GM23338 (cell line): ENCODE measurements around the gene MKNK1. TPM values are rescaled to one million over a fixed set of nuclear protein-coding genes. Genes with fewer than 3 reads are reported as not detected.

ENCODE experiments used
- ATAC-seq: fragments of 200-7000 bp; cut with Tn5 transposase; 3 replicates; pipeline ENCODE4 v1.9.1; 2020
- DNase-seq: peaks from one replicate; pipeline ENCODE4 v3.0.0-alpha.2; 2015; ENCODE audit warnings: low spot score
- H2AFZ ChIP-seq: fragments of 200-600 bp; sonication (generic); 2 replicates; pipeline ENCODE4 v1.8.0; 2016; ENCODE audit warnings: antibody characterized with exemption, mild to moderate bottlenecking, moderate library complexity
- H3F3A ChIP-seq: fragments of 200-600 bp; sonication (generic); replicated peaks from 2 replicates; pipeline ENCODE4 v1.8.0; 2017; ENCODE audit warnings: antibody characterized with exemption, mixed run types, low read depth
- H3K27ac ChIP-seq: fragments of 200-600 bp; sonication (generic); 2 replicates; pipeline ENCODE4 v1.6.1; 2016; ENCODE audit warnings: low read depth
- H3K27me3 ChIP-seq: fragments of 200-600 bp; sonication (generic); 2 replicates; pipeline ENCODE4 v1.8.0; 2016; ENCODE audit warnings: mild to moderate bottlenecking, mixed run types, moderate library complexity; ENCODE audit not compliant: insufficient read depth
- H3K36me3 ChIP-seq: fragments of 200-600 bp; sonication (generic); 2 replicates; pipeline ENCODE4 v1.8.0; 2016; ENCODE audit warnings: mild to moderate bottlenecking; ENCODE audit not compliant: insufficient read depth
- H3K4me1 ChIP-seq: fragments of 200-600 bp; sonication (generic); 2 replicates; pipeline ENCODE4 v1.8.0; 2016; ENCODE audit warnings: mild to moderate bottlenecking, moderate library complexity; ENCODE audit not compliant: insufficient read depth
- H3K4me2 ChIP-seq: fragments of 200-600 bp; sonication (generic); 2 replicates; pipeline ENCODE4 v1.7.1; 2017; ENCODE audit warnings: mixed run types
- H3K4me3 ChIP-seq: fragments of 200-600 bp; sonication (generic); 2 replicates; pipeline ENCODE4 v1.6.1; 2016; ENCODE audit warnings: mixed run types
- H3K79me2 ChIP-seq: fragments of 200-600 bp; sonication (generic); replicated peaks from 2 replicates; pipeline ENCODE4 v1.8.0; 2017; ENCODE audit warnings: mild to moderate bottlenecking; ENCODE audit not compliant: insufficient read depth
- H3K9me2 ChIP-seq: fragments of 200-600 bp; sonication (generic); 2 replicates; pipeline ENCODE4 v1.8.0; 2017; ENCODE audit not compliant: insufficient read depth
- H4K20me1 ChIP-seq: fragments of 200-600 bp; sonication (generic); replicated peaks from 2 replicates; pipeline ENCODE4 v1.8.0; 2017; ENCODE audit warnings: mild to moderate bottlenecking; ENCODE audit not compliant: insufficient read depth
- H3K27ac Mint-ChIP-seq: 2 replicates; pipeline ENCODE4 v1.8.0; 2020; ENCODE audit warnings: inconsistent platforms, mild to moderate bottlenecking, moderate library complexity, mixed read lengths
- H3K27me3 Mint-ChIP-seq: 3 replicates; pipeline ENCODE4 v1.8.0; 2022; ENCODE audit warnings: low read depth, mild to moderate bottlenecking, moderate library complexity, mixed read lengths, inconsistent platforms; ENCODE audit not compliant: insufficient read depth, poor library complexity
- H3K36me3 Mint-ChIP-seq: 3 replicates; pipeline ENCODE4 v1.8.0; 2021; ENCODE audit warnings: low read depth, mild to moderate bottlenecking, inconsistent platforms, moderate library complexity, mixed read lengths
- H3K4me1 Mint-ChIP-seq: 3 replicates; pipeline ENCODE4 v1.8.0; 2020; ENCODE audit warnings: mild to moderate bottlenecking, inconsistent platforms, mixed read lengths
- H3K4me3 Mint-ChIP-seq: 3 replicates; pipeline ENCODE4 v1.8.0; 2021; ENCODE audit warnings: moderate library complexity, mild to moderate bottlenecking, inconsistent platforms, mixed read lengths
- H3K9me3 Mint-ChIP-seq: 3 replicates; pipeline ENCODE4 v1.8.0; 2020; ENCODE audit warnings: moderate library complexity, mild to moderate bottlenecking, inconsistent platforms, mixed read lengths
- CREB1 ChIP-seq: fragments of 250-450 bp; sonication (Bioruptor Pico); IDR thresholded peaks from 2 replicates; pipeline ENCODE4 v1.5.0; 2020; ENCODE audit warnings: low read depth, mild to moderate bottlenecking, moderate library complexity
- EZH2 ChIP-seq: fragments of 200-600 bp; sonication (generic); IDR thresholded peaks from one replicate; pipeline ENCODE4 v1.8.0; 2017; ENCODE audit warnings: antibody characterized with exemption, mild to moderate bottlenecking, low read depth; ENCODE audit not compliant: unreplicated experiment
- EZH2phosphoT487 ChIP-seq: fragments of 200-600 bp; sonication (generic); IDR thresholded peaks from one replicate; pipeline ENCODE4 v1.8.1; 2018; ENCODE audit warnings: antibody characterized with exemption; ENCODE audit not compliant: unreplicated experiment
- NANOG ChIP-seq: IDR thresholded peaks from 2 replicates; pipeline ENCODE4 v1.6.1; 2016; ENCODE audit warnings: antibody characterized with exemption, borderline replicate concordance
- POLR2AphosphoS5 ChIP-seq: IDR thresholded peaks from 2 replicates; pipeline ENCODE4 v1.6.1; 2016; ENCODE audit warnings: antibody characterized with exemption, low read depth
- STAT1 ChIP-seq: IDR thresholded peaks from one replicate; pipeline ENCODE4 v1.6.1; 2016; ENCODE audit warnings: antibody characterized with exemption; ENCODE audit not compliant: unreplicated experiment
- ZNF114 ChIP-seq: fragments of 250-450 bp; sonication (Bioruptor Pico); IDR thresholded peaks from 2 replicates; pipeline ENCODE4 v1.5.0; 2020; ENCODE audit warnings: mild to moderate bottlenecking, moderate library complexity
- ZNF331 ChIP-seq: fragments of 250-450 bp; sonication (Bioruptor Pico); IDR thresholded peaks from 2 replicates; pipeline ENCODE4 v1.5.0; 2020; ENCODE audit warnings: low read depth, mild to moderate bottlenecking, moderate library complexity
- polyA plus RNA-seq: library from polyadenylated mRNA; unstranded; fragments of >200 nt; fragmentation: Nextera tagmentation; extraction: Ambion mirVana; gene quantifications from 2 replicates; pipeline ENCODE4 v1.2.1, GENCODE V29; 2016
- total RNA-seq: library from RNA; depleted of rRNA; stranded (reverse); fragments of >200 nt; shearing (Covaris generic); gene quantifications from 2 replicates; pipeline ENCODE4 v1.2.3, GENCODE V29; 2014
- TF ChIP-seq, protein P1 (sequence below): IDR thresholded peaks from 2 replicates; pipeline ENCODE4 v1.6.1; 2016; ENCODE audit warnings: antibody characterized with exemption
- TF ChIP-seq, protein P2 (sequence below): IDR thresholded peaks from one replicate; pipeline ENCODE4 v1.6.1; 2018; ENCODE audit warnings: antibody characterized with exemption; ENCODE audit not compliant: unreplicated experiment
- TF ChIP-seq, protein P3 (sequence below), 2 experiments: fragments of 200-600 bp in 1 of 2; sonication (generic) in 1 of 2; conservative IDR thresholded peaks; 2 replicates each; pipeline versions ENCODE4 v1.5.1 to v1.6.1; 2016 to 2017; ENCODE audit warnings: antibody characterized with exemption in 2 of 2, low read depth in 2 of 2, mild to moderate bottlenecking in 2 of 2, moderate library complexity in 1 of 2

The MKNK1 gene
- total and polyA plus RNA-seq, 2 experiments from 2014 or later, result 11.8 to 20.5 TPM

DNA sequence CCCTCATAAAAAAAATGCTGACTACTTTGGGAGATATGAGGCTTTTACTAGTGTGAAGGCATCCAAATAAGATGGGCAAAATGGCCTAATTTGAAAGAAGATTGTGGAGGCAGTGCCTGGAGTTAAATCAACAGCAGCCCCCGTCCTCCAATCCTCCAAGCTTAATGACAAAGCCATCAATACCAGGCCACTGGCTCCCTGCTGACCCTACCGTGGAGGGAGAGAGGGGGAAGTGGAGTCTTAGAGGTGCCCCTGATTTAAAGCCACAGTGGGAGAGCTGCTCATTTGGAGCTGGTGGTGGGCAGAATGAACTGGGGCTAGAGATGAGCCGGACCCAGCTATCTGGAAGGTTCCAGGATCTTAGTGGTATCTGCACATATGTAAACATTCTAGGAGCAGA is 28.3 kb downstream of the MKNK1 start:
- no peaks in the 10 kb centered on the region for H3K9me3 Mint-ChIP-seq
- DNase-seq (no peak), ATAC-seq (peak; percentile 86)
- no peaks in the 10 kb centered on the region for H3K36me3 Mint-ChIP-seq
- H3K27me3 Mint-ChIP-seq, result peaks cover 5% of the 10 kb centered on the region
- Histone ChIP-seq H2AFZ (no peak overlapping the region), H3K36me3 (no peaks in the 10 kb centered on the region), H3K4me2 (no peak overlapping the region), H3K4me3 (no peak overlapping the region), H4K20me1 (no peaks in the 10 kb centered on the region), H3K27me3 (no peaks in the 10 kb centered on the region), H3F3A (no peaks in the 10 kb centered on the region), H3K4me1 (no peaks in the 10 kb centered on the region), H3K27ac (no peak overlapping the region), H3K79me2 (no peaks in the 10 kb centered on the region), H3K9me2 (no peaks in the 10 kb centered on the region)
- H3K4me1 Mint-ChIP-seq, result peaks cover 21% of the 10 kb centered on the region
- H3K27ac Mint-ChIP-seq, result peak overlapping the region; percentile 52
- H3K4me3 Mint-ChIP-seq, result no peak overlapping the region
- no peak for TF ChIP-seq NANOG
- no peak for TF ChIP-seq EZH2

DNA sequence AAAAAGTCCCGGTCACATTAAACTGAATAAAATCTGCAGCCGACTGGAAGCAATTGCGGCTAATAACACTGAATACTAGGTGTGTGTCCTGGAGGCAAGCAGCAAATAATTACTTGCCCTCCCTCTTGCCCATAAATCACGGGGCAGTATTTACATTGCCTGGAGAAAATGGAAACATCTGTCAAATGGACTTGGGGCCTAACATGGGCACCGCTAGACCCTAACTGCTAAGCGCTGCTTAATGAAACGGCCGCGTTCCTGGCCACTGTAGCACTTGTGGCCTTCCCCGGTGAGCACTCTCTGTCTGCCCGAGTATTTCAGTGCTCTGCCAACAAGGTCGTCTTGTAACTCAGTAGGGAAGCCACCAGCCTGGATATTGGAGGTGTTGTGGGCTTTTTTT is 28.8 kb downstream of the MKNK1 start:
- Histone ChIP-seq H3K79me2 (no peaks in the 10 kb centered on the region), H2AFZ (no peak overlapping the region), H3F3A (no peaks in the 10 kb centered on the region), H3K27ac (no peak overlapping the region), H3K27me3 (no peaks in the 10 kb centered on the region), H3K9me2 (no peaks in the 10 kb centered on the region), H3K4me2 (no peak overlapping the region), H3K36me3 (no peaks in the 10 kb centered on the region), H3K4me3 (no peak overlapping the region), H4K20me1 (no peaks in the 10 kb centered on the region), H3K4me1 (no peaks in the 10 kb centered on the region)
- H3K4me1 Mint-ChIP-seq, result peaks cover 21% of the 10 kb centered on the region
- no peak overlapping the region for H3K4me3 Mint-ChIP-seq
- no peak for DNase-seq
- H3K36me3 Mint-ChIP-seq, result no peaks in the 10 kb centered on the region
- ATAC-seq, result peak; percentile 67
- H3K9me3 Mint-ChIP-seq, result no peaks in the 10 kb centered on the region
- TF ChIP-seq EZH2phosphoT487, result no peak
- TF ChIP-seq NANOG, result no peak
- TF ChIP-seq, protein P1, sequence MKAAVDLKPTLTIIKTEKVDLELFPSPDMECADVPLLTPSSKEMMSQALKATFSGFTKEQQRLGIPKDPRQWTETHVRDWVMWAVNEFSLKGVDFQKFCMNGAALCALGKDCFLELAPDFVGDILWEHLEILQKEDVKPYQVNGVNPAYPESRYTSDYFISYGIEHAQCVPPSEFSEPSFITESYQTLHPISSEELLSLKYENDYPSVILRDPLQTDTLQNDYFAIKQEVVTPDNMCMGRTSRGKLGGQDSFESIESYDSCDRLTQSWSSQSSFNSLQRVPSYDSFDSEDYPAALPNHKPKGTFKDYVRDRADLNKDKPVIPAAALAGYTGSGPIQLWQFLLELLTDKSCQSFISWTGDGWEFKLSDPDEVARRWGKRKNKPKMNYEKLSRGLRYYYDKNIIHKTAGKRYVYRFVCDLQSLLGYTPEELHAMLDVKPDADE, result no peak
- no peak for TF ChIP-seq STAT1
- TF ChIP-seq, protein P2, sequence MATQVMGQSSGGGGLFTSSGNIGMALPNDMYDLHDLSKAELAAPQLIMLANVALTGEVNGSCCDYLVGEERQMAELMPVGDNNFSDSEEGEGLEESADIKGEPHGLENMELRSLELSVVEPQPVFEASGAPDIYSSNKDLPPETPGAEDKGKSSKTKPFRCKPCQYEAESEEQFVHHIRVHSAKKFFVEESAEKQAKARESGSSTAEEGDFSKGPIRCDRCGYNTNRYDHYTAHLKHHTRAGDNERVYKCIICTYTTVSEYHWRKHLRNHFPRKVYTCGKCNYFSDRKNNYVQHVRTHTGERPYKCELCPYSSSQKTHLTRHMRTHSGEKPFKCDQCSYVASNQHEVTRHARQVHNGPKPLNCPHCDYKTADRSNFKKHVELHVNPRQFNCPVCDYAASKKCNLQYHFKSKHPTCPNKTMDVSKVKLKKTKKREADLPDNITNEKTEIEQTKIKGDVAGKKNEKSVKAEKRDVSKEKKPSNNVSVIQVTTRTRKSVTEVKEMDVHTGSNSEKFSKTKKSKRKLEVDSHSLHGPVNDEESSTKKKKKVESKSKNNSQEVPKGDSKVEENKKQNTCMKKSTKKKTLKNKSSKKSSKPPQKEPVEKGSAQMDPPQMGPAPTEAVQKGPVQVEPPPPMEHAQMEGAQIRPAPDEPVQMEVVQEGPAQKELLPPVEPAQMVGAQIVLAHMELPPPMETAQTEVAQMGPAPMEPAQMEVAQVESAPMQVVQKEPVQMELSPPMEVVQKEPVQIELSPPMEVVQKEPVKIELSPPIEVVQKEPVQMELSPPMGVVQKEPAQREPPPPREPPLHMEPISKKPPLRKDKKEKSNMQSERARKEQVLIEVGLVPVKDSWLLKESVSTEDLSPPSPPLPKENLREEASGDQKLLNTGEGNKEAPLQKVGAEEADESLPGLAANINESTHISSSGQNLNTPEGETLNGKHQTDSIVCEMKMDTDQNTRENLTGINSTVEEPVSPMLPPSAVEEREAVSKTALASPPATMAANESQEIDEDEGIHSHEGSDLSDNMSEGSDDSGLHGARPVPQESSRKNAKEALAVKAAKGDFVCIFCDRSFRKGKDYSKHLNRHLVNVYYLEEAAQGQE, result no peak
- no peak for TF ChIP-seq CREB1 (CRISPR knock-in tag)
- no peak for TF ChIP-seq ZNF114 (CRISPR knock-in tag)
- TF ChIP-seq, protein P3, sequence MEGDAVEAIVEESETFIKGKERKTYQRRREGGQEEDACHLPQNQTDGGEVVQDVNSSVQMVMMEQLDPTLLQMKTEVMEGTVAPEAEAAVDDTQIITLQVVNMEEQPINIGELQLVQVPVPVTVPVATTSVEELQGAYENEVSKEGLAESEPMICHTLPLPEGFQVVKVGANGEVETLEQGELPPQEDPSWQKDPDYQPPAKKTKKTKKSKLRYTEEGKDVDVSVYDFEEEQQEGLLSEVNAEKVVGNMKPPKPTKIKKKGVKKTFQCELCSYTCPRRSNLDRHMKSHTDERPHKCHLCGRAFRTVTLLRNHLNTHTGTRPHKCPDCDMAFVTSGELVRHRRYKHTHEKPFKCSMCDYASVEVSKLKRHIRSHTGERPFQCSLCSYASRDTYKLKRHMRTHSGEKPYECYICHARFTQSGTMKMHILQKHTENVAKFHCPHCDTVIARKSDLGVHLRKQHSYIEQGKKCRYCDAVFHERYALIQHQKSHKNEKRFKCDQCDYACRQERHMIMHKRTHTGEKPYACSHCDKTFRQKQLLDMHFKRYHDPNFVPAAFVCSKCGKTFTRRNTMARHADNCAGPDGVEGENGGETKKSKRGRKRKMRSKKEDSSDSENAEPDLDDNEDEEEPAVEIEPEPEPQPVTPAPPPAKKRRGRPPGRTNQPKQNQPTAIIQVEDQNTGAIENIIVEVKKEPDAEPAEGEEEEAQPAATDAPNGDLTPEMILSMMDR (conservative IDR thresholded peaks at IDR 0.05; ENCODE audit: low read depth in 2 of 2), result no peak
- no peak for TF ChIP-seq ZNF331 (CRISPR knock-in tag)
- TF ChIP-seq POLR2AphosphoS5, result no peak
- TF ChIP-seq EZH2, result no peak
- H3K27ac Mint-ChIP-seq, result peak overlapping the region; percentile 52
- H3K27me3 Mint-ChIP-seq, result peaks cover 5% of the 10 kb centered on the region
